ENCODE measurements around the gene EYS. TPM values are rescaled to one million over a fixed set of nuclear protein-coding genes. Genes with fewer than 3 reads are reported as not detected.

EYS gene
- total RNA-seq, 4 donors from 2014 or later = 0.15 TPM; not detected in 3

GRCh38 chr6:64437996-64438395 lies 1269.0 kb downstream of the EYS start:
- no peak for ATAC-seq
- H3K9me3 ChIP-seq = peaks cover 0 to 14% (median 0%) of the 10 kb centered on the region in 3 donors
- H3K27me3 ChIP-seq = no peaks in the 10 kb centered on the region
- no peaks in the 10 kb centered on the region for H3K4me1 ChIP-seq
- 75 to 84% methylated on average over 2 of the region's 2 CpGs for WGBS, 2 donors (ENCODE audit: low coverage in 1 of 2)
- H3K27ac ChIP-seq = no peak overlapping the region
- no peak overlapping the region for H3K4me3 ChIP-seq
- H3K36me3 ChIP-seq = no peaks in the 10 kb centered on the region
- no peak for TF ChIP-seq POLR2AphosphoS5 (IDR thresholded peaks at IDR 0.05)
- TF ChIP-seq POLR2A (IDR thresholded peaks at IDR 0.05) = no peak
- TF ChIP-seq EP300 (IDR thresholded peaks at IDR 0.05) = no peak
- TF ChIP-seq, protein P1, sequence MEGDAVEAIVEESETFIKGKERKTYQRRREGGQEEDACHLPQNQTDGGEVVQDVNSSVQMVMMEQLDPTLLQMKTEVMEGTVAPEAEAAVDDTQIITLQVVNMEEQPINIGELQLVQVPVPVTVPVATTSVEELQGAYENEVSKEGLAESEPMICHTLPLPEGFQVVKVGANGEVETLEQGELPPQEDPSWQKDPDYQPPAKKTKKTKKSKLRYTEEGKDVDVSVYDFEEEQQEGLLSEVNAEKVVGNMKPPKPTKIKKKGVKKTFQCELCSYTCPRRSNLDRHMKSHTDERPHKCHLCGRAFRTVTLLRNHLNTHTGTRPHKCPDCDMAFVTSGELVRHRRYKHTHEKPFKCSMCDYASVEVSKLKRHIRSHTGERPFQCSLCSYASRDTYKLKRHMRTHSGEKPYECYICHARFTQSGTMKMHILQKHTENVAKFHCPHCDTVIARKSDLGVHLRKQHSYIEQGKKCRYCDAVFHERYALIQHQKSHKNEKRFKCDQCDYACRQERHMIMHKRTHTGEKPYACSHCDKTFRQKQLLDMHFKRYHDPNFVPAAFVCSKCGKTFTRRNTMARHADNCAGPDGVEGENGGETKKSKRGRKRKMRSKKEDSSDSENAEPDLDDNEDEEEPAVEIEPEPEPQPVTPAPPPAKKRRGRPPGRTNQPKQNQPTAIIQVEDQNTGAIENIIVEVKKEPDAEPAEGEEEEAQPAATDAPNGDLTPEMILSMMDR (IDR thresholded peaks at IDR 0.05) = no peak

DNA sequence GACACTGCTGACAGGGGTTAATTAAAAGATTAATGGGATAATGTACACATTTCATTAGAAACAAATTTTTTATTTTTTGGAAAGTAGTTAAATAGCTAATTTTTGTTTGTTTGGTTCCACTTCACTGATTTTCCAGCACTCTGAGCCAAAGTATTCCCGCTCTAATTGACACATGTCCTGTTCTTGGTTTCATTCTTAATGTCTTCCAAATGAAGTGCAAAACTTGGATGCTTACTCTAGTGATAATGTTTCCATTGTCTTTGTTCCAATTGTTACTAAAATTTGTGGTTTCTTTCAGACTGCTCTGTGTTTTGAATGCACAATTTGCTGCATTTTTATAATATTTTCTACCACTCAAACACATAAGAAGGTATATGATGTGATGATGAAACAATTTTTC lies 1277.1 kb downstream of the EYS start:
- no peaks in the 10 kb centered on the region for H3K27me3 ChIP-seq
- H3K27ac ChIP-seq = no peak overlapping the region
- 87 to 100% methylated on average over 1 of the region's 1 CpG for WGBS, 2 donors (ENCODE audit: low coverage in 1 of 2)
- no peaks in the 10 kb centered on the region for H3K9me3 ChIP-seq
- no peak overlapping the region for H3K4me3 ChIP-seq
- H3K36me3 ChIP-seq = no peaks in the 10 kb centered on the region
- TF ChIP-seq, protein P1 (IDR thresholded peaks at IDR 0.05) = no peak
- TF ChIP-seq POLR2A (IDR thresholded peaks at IDR 0.05) = no peak
- no peak for TF ChIP-seq EP300 (IDR thresholded peaks at IDR 0.05)
- no peak for TF ChIP-seq POLR2AphosphoS5 (IDR thresholded peaks at IDR 0.05)
- no peaks in the 10 kb centered on the region for H3K4me1 ChIP-seq
- no peak for ATAC-seq

- 89 to 94% methylated on average over 1 of the region's 1 CpG for WGBS, 2 donors (ENCODE audit: low coverage in 1 of 2)
- H3K4me3 ChIP-seq = no peak overlapping the region
- no peaks in the 10 kb centered on the region for H3K4me1 ChIP-seq
- TF ChIP-seq EP300 (IDR thresholded peaks at IDR 0.05) (no peak), POLR2A (IDR thresholded peaks at IDR 0.05) (no peak), POLR2AphosphoS5 (IDR thresholded peaks at IDR 0.05) (no peak)
- TF ChIP-seq, protein P1 (IDR thresholded peaks at IDR 0.05) = no peak
- no peaks in the 10 kb centered on the region for H3K9me3 ChIP-seq
- no peaks in the 10 kb centered on the region for H3K36me3 ChIP-seq
- no peak overlapping the region for H3K27ac ChIP-seq
- no peaks in the 10 kb centered on the region for H3K27me3 ChIP-seq
- no peak for ATAC-seq
Observed at GRCh38 chr6:64428186-64428585, 1278.8 kb downstream of the EYS start.

- no peak for ATAC-seq
- H3K36me3 ChIP-seq = no peaks in the 10 kb centered on the region
- no peak for TF ChIP-seq EP300 (IDR thresholded peaks at IDR 0.05)
- TF ChIP-seq, protein P1 (IDR thresholded peaks at IDR 0.05) = no peak
- TF ChIP-seq POLR2AphosphoS5 (IDR thresholded peaks at IDR 0.05) = no peak
- no peak for TF ChIP-seq POLR2A (IDR thresholded peaks at IDR 0.05)
- peaks cover 0 to 12% (median 0%) of the 10 kb centered on the region in 3 donors for H3K4me1 ChIP-seq
- 3 to 25% methylated on average over 1 to 2 of the region's 2 CpGs for WGBS, 2 donors (ENCODE audit: low coverage in 1 of 2)
- peaks cover 0 to 1% (median 0%) of the 10 kb centered on the region in 3 donors for H3K9me3 ChIP-seq
- H3K27ac ChIP-seq = no peak overlapping the region
- H3K4me3 ChIP-seq = no peak overlapping the region
- no peaks in the 10 kb centered on the region for H3K27me3 ChIP-seq
Observed at GRCh38 chr6:64415926-64416325, 1291.1 kb downstream of the EYS start.

DNA sequence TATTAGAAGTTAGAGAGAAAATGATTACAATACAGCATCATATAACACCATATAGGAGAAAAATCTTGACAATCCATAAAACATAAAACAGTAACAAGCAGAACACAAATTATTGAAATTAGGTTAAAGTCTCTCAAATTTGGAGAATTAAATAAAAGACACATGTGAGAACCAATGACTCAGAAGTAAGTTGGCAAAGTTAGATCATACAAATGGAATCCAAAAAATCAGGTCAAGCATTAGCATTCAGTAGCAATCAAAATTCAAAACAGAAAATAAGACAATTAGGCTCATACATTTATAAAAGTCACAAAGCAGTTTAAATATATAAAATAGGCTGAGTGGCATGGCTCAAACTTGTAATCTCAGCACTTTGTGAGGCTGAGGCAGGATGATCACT lies 1295.8 kb downstream of the EYS start:
- TF ChIP-seq, protein P1 (IDR thresholded peaks at IDR 0.05) = no peak
- TF ChIP-seq EP300 (IDR thresholded peaks at IDR 0.05) = no peak
- TF ChIP-seq POLR2A (IDR thresholded peaks at IDR 0.05) = no peak
- TF ChIP-seq POLR2AphosphoS5 (IDR thresholded peaks at IDR 0.05) = no peak
- no peaks in the 10 kb centered on the region for H3K36me3 ChIP-seq
- H3K4me3 ChIP-seq = no peak overlapping the region
- no peaks in the 10 kb centered on the region for H3K9me3 ChIP-seq
- no peak for ATAC-seq
- H3K27me3 ChIP-seq = no peaks in the 10 kb centered on the region
- H3K4me1 ChIP-seq = peaks cover 0 to 10% (median 0%) of the 10 kb centered on the region in 3 donors
- no peak overlapping the region for H3K27ac ChIP-seq

All from gastroesophageal sphincter (tissue), 4 donors.